K562 (cell line): ENCODE results near the gene C6orf89. TPM values are rescaled to one million over a fixed set of nuclear protein-coding genes. Genes with fewer than 3 reads are reported as not detected.

ENCODE experiments used
- ATAC-seq: fragments of 200-7000 bp; cut with Tn5 transposase; 3 replicates; pipeline ENCODE4 v1.9.1; 2020; ENCODE audit warnings: moderate library complexity
- Bru-seq: library from RNA; stranded (reverse); fragments of 400-500 nt; gene quantifications from one replicate; lab custom pipeline; 2021; lab: Mats Ljungman, UMichigan
- BruChase-seq, 2 experiments: library from RNA; stranded (reverse); fragments of 400-500 nt; gene quantifications; one replicate each; lab custom pipeline; 2021; lab: Mats Ljungman, UMichigan
- BruUV-seq: library from RNA; stranded (reverse); fragments of 400-500 nt; replicated peaks from 2 replicates; lab custom pipeline; 2021; lab: Mats Ljungman, UMichigan
- CTCF ChIA-PET: fragments of 300-600 bp; formaldehyde crosslinking; extraction: SDS; loops from one replicate; lab custom pipeline; 2021; ENCODE audit warnings: low intra/inter-chr PET ratio; lab: Yijun Ruan, JAX
- POLR2A ChIA-PET: fragments of 300-600, 350-650 bp; sonication (Branson Sonifier 250); formaldehyde crosslinking; extraction: SDS; loops from one replicate; lab custom pipeline; 2021; ENCODE audit warnings: antibody characterized with exemption, inconsistent platforms; lab: Yijun Ruan, JAX
- DNase-seq, 4 experiments: peaks; one replicate each; pipeline versions ENCODE4 v3.0.0 to v3.0.0-alpha.2; 2011 to 2018; ENCODE audit warnings: low spot score in 3 of 4, mixed read lengths in 3 of 4; ENCODE audit errors: extremely low read depth in 1 of 4
- FAIRE-seq: peaks from 2 replicates; lab custom pipeline; 2011; peaks lifted over from hg19 to GRCh38; lab: Jason Lieb, UNC
- H2AFZ ChIP-seq: 2 replicates; pipeline ENCODE4 v1.6.0; 2011; ENCODE audit warnings: low read depth, low read length, control low read depth, inconsistent platforms
- H3K27ac ChIP-seq: fragments of 200-600 bp; 3 replicates; pipeline ENCODE4 v1.8.0; 2011; ENCODE audit warnings: low read depth, mild to moderate bottlenecking, control low read depth, inconsistent platforms, low read length, moderate library complexity, mixed read lengths; ENCODE audit errors: extremely low read depth
- H3K27me3 ChIP-seq, 2 experiments: fragments of 300-600 bp in 1 of 2; 2 replicates in 1 of 2; 3 replicates in 1 of 2; pipeline versions ENCODE4 v1.6.0 to v1.8.0; 2011; ENCODE audit warnings: inconsistent platforms in 2 of 2, low read length in 2 of 2, mild to moderate bottlenecking in 1 of 2, mixed read lengths in 1 of 2, moderate library complexity in 1 of 2; ENCODE audit not compliant: control insufficient read depth in 2 of 2, insufficient read depth in 2 of 2
- H3K36me3 ChIP-seq: fragments of 300-600 bp; 3 replicates; pipeline ENCODE4 v1.8.0; 2011; ENCODE audit warnings: mild to moderate bottlenecking, low read length, inconsistent platforms; ENCODE audit not compliant: control insufficient read depth, insufficient read depth
- H3K4me1 ChIP-seq, 2 experiments: fragments of 200-600 bp in 1 of 2; replicated peaks in 1 of 2; 2 replicates in 1 of 2; 3 replicates in 1 of 2; pipeline versions ENCODE4 v1.5.1 to v1.8.0; 2011; ENCODE audit warnings: inconsistent platforms in 2 of 2, low read length in 2 of 2, mild to moderate bottlenecking in 1 of 2, mixed read lengths in 1 of 2, moderate library complexity in 1 of 2; ENCODE audit not compliant: control insufficient read depth in 2 of 2, insufficient read depth in 2 of 2
- H3K4me2 ChIP-seq: 2 replicates; pipeline ENCODE4 v1.6.1; 2011; ENCODE audit warnings: low read length, control low read depth, inconsistent platforms, mixed read lengths; ENCODE audit not compliant: insufficient read depth
- H3K4me3 ChIP-seq: fragments of 200-600 bp; sonication (generic), shearing (Covaris generic); 2 replicates; pipeline ENCODE4 v1.5.1; 2016; ENCODE audit warnings: control low read depth, inconsistent platforms
- H3K79me2 ChIP-seq: fragments of 200-600 bp; 3 replicates; pipeline ENCODE4 v1.8.0; 2011; ENCODE audit warnings: low read length, inconsistent platforms; ENCODE audit not compliant: control insufficient read depth, insufficient read depth
- H3K9ac ChIP-seq, 2 experiments: 2 replicates each; pipeline versions ENCODE4 v1.6.0 to v1.6.1; 2011; ENCODE audit warnings: low read depth in 2 of 2, low read length in 2 of 2, control low read depth in 1 of 2, inconsistent platforms in 1 of 2, mild to moderate bottlenecking in 1 of 2, mixed read lengths in 1 of 2; ENCODE audit not compliant: insufficient read depth in 1 of 2
- H3K9me1 ChIP-seq: one replicate; pipeline ENCODE4 v1.6.0; 2011; ENCODE audit warnings: inconsistent platforms, mild to moderate bottlenecking, low read length, moderate library complexity; ENCODE audit not compliant: control insufficient read depth, insufficient read depth
- H3K9me3 ChIP-seq: replicated peaks from 2 replicates; pipeline ENCODE4 v1.5.1; 2011; ENCODE audit warnings: low read depth, low read length, inconsistent platforms; ENCODE audit not compliant: control insufficient read depth, insufficient read depth
- H4K20me1 ChIP-seq: replicated peaks from 2 replicates; pipeline ENCODE4 v1.6.1; 2011; ENCODE audit warnings: low read length, inconsistent platforms, mixed read lengths; ENCODE audit not compliant: control insufficient read depth, insufficient read depth
- ATF7 ChIP-seq: fragments of 450-650 bp; IDR thresholded peaks from 2 replicates; pipeline ENCODE4 v1.7.1; 2014; ENCODE audit warnings: mild to moderate bottlenecking, moderate library complexity
- CC2D1A ChIP-seq: fragments of 450-650 bp; IDR thresholded peaks from 2 replicates; pipeline ENCODE4 v1.6.1; 2017; ENCODE audit warnings: mild to moderate bottlenecking
- CHAMP1 ChIP-seq: fragments of 450-650 bp; IDR thresholded peaks from 2 replicates; pipeline ENCODE4 v1.6.1; 2016; ENCODE audit warnings: mild to moderate bottlenecking
- MTF1 ChIP-seq: fragments of 250-450 bp; sonication (Bioruptor Pico); IDR thresholded peaks from 2 replicates; pipeline ENCODE4 v1.9.0; 2021; ENCODE audit warnings: moderate library complexity, mild to moderate bottlenecking, inconsistent platforms, borderline replicate concordance
- PHF21A ChIP-seq: fragments of 450-650 bp; IDR thresholded peaks from 2 replicates; pipeline ENCODE4 v1.6.1; 2017; ENCODE audit warnings: low read depth, borderline replicate concordance
- SIN3A ChIP-seq, 2 experiments: fragments of 150-350 bp in 1 of 2; IDR thresholded peaks; 2 replicates each; pipeline ENCODE4 v1.6.1; 2011 to 2016; ENCODE audit warnings: borderline replicate concordance in 2 of 2, low read depth in 2 of 2, low read length in 2 of 2, mild to moderate bottlenecking in 2 of 2, moderate library complexity in 2 of 2; ENCODE audit not compliant: control insufficient read depth in 1 of 2
- SRSF3 ChIP-seq: fragments of 200-400 bp; formaldehyde crosslinking; IDR thresholded peaks from 2 replicates; pipeline ENCODE4 v1.6.1; 2016; ENCODE audit warnings: mild to moderate bottlenecking, low read length, moderate library complexity; ENCODE audit not compliant: insufficient read depth
- ZNF133 ChIP-seq: fragments of 250-450 bp; sonication (Bioruptor Pico); IDR thresholded peaks from 2 replicates; pipeline ENCODE4 v1.4.0; 2020; ENCODE audit warnings: mild to moderate bottlenecking
- WGBS: fragments of 100-300 bp; shearing (Covaris generic); methylation state at CpG from one replicate; pipeline ENCODE4 v1.1.6; 2016; ENCODE audit warnings: low coverage, mixed read lengths; ENCODE audit not compliant: insufficient coverage; ENCODE audit errors: missing lambda C conversion rate; 5-methylcytosine and 5-hydroxymethylcytosine counted together
- in situ Hi-C: fragments of 300-500 bp; cut with MboI; formaldehyde crosslinking; loops from 4 replicates; pipeline ENCODE4 v1.15.0; 2018; ENCODE audit warnings: inconsistent platforms, mixed read lengths
- intact Hi-C: fragments of 100-400 bp; cut with micrococcal nuclease; formaldehyde crosslinking; loops from 2 replicates; pipeline ENCODE4 v1.14.2; 2022
- long read RNA-seq, 3 experiments: library from polyadenylated mRNA in 2 of 3; library from RNA in 1 of 3; unstranded in 2 of 3; stranded (forward) in 1 of 3; transcript quantifications; one replicate each; pipeline ENCODE4 v2.0.0, GENCODE V29; 2019 to 2022
- polyA minus RNA-seq, 3 experiments: library from RNA; depleted of rRNA, polyadenylated mRNA; stranded (reverse); fragments of >200 nt; gene quantifications; 2 replicates each; pipeline ENCODE4 v1.2.3, GENCODE V29; 2011
- polyA plus RNA-seq, 8 experiments: library from polyadenylated mRNA; depleted of rRNA in 4 of 8; stranded (reverse) in 5 of 8; unstranded in 3 of 8; fragments of >200 nt; fragmentation: Nextera tagmentation in 2 of 8; fragmentation: Illumina TruSeq in 1 of 8; extraction: Ambion mirVana in 2 of 8; extraction: Trizol in 1 of 8; gene quantifications; 2 replicates each; pipeline versions ENCODE4 v1.2.1 to v1.2.3, GENCODE V29; 2011 to 2014; ENCODE audit warnings: inconsistent platforms in 1 of 8, missing spikeins in 1 of 8
- total RNA-seq, 7 experiments: library from RNA; depleted of rRNA in 6 of 7; stranded (reverse); fragments of >200 nt in 6 of 7; fragmentation: Illumina TruSeq in 2 of 7; extraction: Trizol in 2 of 7; gene quantifications; 2 replicates each; pipeline versions ENCODE4 v1.2.1 to v1.2.3, GENCODE V29; 2011 to 2021; ENCODE audit warnings: low replicate concordance in 1 of 7

C6orf89 gene
- 94.9 and 122 TPM in 2 replicates for total RNA-seq (2011; cell fraction: chromatin; rRNA removed; ENCODE audit: low replicate concordance)
- 56.4 and 60.3 TPM in 2 replicates for total RNA-seq (2011; cell fraction: nucleolus; rRNA removed)
- 122 and 177 TPM in 2 replicates for total RNA-seq (2011; cell fraction: nucleoplasm; rRNA removed)
- total RNA-seq (2014; rRNA removed) (47.2 and 63.5 TPM in 2 replicates), total RNA-seq (2014; rRNA removed; fragmentation: Illumina TruSeq; extraction: Trizol) (81.6 and 89.0 TPM in 2 replicates), total RNA-seq (2015; rRNA removed; fragmentation: Illumina TruSeq; extraction: Trizol) (56.9 and 58.5 TPM in 2 replicates), total RNA-seq (2021) (74.8 and 80.1 TPM in 2 replicates), polyA plus RNA-seq (2011; rRNA removed) (92.9 and 95.9 TPM in 2 replicates), polyA plus RNA-seq (2014; fragmentation: Illumina TruSeq; extraction: Trizol) (96.1 and 111 TPM in 2 replicates), polyA plus RNA-seq (2014; fragmentation: Nextera tagmentation; extraction: Ambion mirVana) (10 to 100 TPM; 35.2 to 41.9 TPM), polyA plus RNA-seq (2014; rRNA removed) (46.7 and 67.6 TPM in 2 replicates), polyA minus RNA-seq (2011; rRNA and poly(A)+ RNA removed) (51.7 and 54.4 TPM in 2 replicates), Bru-seq, nascent RNA (percentile 87 among the genes with signal in this experiment), BruChase-seq, experiment 1, labeled RNA remaining after a 2-hour chase (percentile 85 among the genes with signal in this experiment), BruChase-seq, experiment 2, labeled RNA remaining after a 6-hour chase (percentile 85 among the genes with signal in this experiment)
- 47.9 and 60.0 TPM in 2 replicates for polyA plus RNA-seq (2011; cell fraction: cytosol; rRNA removed)
- polyA plus RNA-seq (2011; cell fraction: nucleus; rRNA removed): 59.9 and 67.0 TPM in 2 replicates
- polyA plus RNA-seq (2012): 71.0 and 74.5 TPM in 2 replicates
- 23.9 and 29.3 TPM in 2 replicates for polyA minus RNA-seq (2011; cell fraction: cytosol; rRNA and poly(A)+ RNA removed)
- 9.6 and 22.3 TPM in 2 replicates for polyA minus RNA-seq (2011; cell fraction: nucleus; rRNA and poly(A)+ RNA removed)
- long read RNA-seq, experiment 1, full-length matches to known transcripts: 146 of 320 reads
- long read RNA-seq, experiment 1, partial matches to known transcripts: 76 of 320 reads
- long read RNA-seq, experiment 1, other reads (novel, unspliced or antisense): 98 of 320 reads
- long read RNA-seq, experiment 2, full-length matches to known transcripts: 33 of 126 reads
- long read RNA-seq, experiment 2, partial matches to known transcripts: 43 of 126 reads
- long read RNA-seq, experiment 2, other reads (novel, unspliced or antisense): 50 of 126 reads
- long read RNA-seq, experiment 3, full-length matches to known transcripts: 90 of 111 reads
- long read RNA-seq, experiment 3, partial matches to known transcripts: 8 of 111 reads
- long read RNA-seq, experiment 3, other reads (novel, unspliced or antisense): 13 of 111 reads

- ChIA-PET CTCF (interaction anchor here (0.7 to 1.3 kb wide), 4 partner anchors 74 to 133 kb away, joined by 3 to 6 read pairs (median 4); no protein-coding TSS in a partner anchor), POLR2A (interaction anchor here (0.6 to 5.8 kb wide), 15 partner anchors 11 to 428 kb away, joined by 3 to 79 read pairs (median 3); partner anchors contain the start of gene PPIL1)
- Histone ChIP-seq H3K9ac (peak within 1 kb of the TSS; percentile 86 to 88), H3K36me3 (0 out of 3 replicates have a peak, but pooled peaks cover 2% of the 10 kb centered on the region), H3K9me1 (no peaks in the 10 kb centered on the region), H3K79me2 (peaks cover 51% of the 10 kb centered on the region), H3K27ac (peak within 1 kb of the TSS; percentile 90), H4K20me1 (no peaks in the 10 kb centered on the region), H3K4me2 (peak within 1 kb of the TSS; percentile 88), H3K4me1 (peaks cover 17 to 37% of the 10 kb centered on the region in 2 experiments; a peak in 4 of 5 replicates), H3K4me3 (peak within 1 kb of the TSS; percentile 64), H3K27me3 (no peaks in the 10 kb centered on the region), H2AFZ (peak within 1 kb of the TSS; percentile 100), H3K9me3 (no peaks in the 10 kb centered on the region)
- BruUV-seq: TSS peak; percentile 55
- ATAC-seq (peak; percentile 93), DNase-seq (peak; percentile 93 to 100 (median 94)), FAIRE-seq (peak; percentile 91)
- WGBS: 1% methylated on average over 48 of the region's 48 CpGs
- in situ Hi-C loops: no loop called here
- intact Hi-C loops: loop anchor here (1.0 to 10.0 kb wide), 4 partner anchors 102 to 329 kb away; partner anchors contain the start of gene MTCH1
- TF ChIP-seq CHAMP1: no peak; the same call in 1 of the 2 replicates
- no peak for TF ChIP-seq SRSF3
- no peak for TF ChIP-seq PHF21A
- peak; percentile 89 to 93; a peak in 3 of 4 replicates for TF ChIP-seq SIN3A (IDR thresholded peaks at IDR 0.05; ENCODE audit: borderline replicate concordance in 2 of 2, control insufficient read depth in 1 of 2, low read depth in 2 of 2, low read length in 2 of 2)
- no peak for TF ChIP-seq MTF1 (CRISPR knock-in tag)
- TF ChIP-seq CC2D1A: peak; percentile 88
- no peak for TF ChIP-seq ZNF133 (CRISPR knock-in tag)
- peak; percentile 91 for TF ChIP-seq ATF7
These were observed at the start of gene C6orf89 for GRCh38 chr6:36885461-36886401. C6orf89 (plus strand) TSS chr6:36885952; CDS start chr6:36899445, 13,493 bp downstream.
